ENCODE data around the gene KRTAP1-1.
"Not testable (repeated sequence)": the region's sequence is repeated elsewhere in the genome, so short reads cannot be mapped to it uniquely, and the experiment has no call there.

DNA sequence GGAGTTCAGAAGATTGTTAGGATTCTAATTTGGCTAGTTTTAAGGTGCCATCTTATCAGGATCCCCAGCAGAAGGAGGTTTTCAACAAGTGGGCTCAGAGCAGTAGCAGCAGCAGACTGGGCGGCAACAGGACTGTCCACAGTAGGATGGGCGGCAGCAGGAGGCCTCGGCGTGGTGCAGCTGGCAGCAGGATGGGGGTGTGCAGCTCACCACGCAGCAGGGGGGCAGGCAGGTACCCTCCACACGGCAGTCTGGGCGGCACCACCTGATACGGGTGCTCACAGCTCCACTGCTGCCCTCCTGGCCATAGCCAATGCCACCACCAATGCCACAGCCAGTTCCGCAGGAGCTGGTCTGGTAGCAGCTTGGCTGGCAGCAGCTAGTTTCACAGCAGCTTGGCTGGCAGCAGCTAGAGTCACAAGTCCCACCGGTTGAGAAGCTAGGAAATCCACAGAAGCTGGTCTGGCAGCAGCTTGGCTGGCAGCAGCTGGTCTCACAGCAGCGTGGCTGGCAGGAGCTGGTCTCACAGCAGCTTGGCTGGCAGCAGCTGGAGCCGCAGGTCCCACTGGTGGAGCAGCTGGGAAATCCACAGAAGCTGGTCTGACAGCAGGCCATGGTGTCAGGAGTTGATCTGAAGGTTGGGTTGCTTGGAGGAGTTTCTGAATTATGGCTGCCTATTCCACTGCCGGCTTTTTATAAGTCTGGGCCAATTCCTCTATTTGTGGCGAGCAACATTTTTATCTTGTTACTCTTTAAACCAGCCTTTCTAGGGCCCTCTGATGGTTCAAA, at the start of gene KRTAP1-1:
- not testable (repeated sequence) for TF ChIP-seq POLR2A (IDR thresholded peaks at IDR 0.05; ENCODE audit: low read depth)
- TF ChIP-seq, protein P1, sequence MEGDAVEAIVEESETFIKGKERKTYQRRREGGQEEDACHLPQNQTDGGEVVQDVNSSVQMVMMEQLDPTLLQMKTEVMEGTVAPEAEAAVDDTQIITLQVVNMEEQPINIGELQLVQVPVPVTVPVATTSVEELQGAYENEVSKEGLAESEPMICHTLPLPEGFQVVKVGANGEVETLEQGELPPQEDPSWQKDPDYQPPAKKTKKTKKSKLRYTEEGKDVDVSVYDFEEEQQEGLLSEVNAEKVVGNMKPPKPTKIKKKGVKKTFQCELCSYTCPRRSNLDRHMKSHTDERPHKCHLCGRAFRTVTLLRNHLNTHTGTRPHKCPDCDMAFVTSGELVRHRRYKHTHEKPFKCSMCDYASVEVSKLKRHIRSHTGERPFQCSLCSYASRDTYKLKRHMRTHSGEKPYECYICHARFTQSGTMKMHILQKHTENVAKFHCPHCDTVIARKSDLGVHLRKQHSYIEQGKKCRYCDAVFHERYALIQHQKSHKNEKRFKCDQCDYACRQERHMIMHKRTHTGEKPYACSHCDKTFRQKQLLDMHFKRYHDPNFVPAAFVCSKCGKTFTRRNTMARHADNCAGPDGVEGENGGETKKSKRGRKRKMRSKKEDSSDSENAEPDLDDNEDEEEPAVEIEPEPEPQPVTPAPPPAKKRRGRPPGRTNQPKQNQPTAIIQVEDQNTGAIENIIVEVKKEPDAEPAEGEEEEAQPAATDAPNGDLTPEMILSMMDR (IDR thresholded peaks at IDR 0.05) = not testable (repeated sequence)

Data from esophagus muscularis mucosa (tissue), 3 donors.